ENCODE data around the gene ZXDC. TPM values are rescaled to one million over a fixed set of nuclear protein-coding genes. Genes with fewer than 3 reads are reported as not detected.

Gene ZXDC
- total RNA-seq, 1 donor from 2014 or later, result 29.5 TPM

DNA sequence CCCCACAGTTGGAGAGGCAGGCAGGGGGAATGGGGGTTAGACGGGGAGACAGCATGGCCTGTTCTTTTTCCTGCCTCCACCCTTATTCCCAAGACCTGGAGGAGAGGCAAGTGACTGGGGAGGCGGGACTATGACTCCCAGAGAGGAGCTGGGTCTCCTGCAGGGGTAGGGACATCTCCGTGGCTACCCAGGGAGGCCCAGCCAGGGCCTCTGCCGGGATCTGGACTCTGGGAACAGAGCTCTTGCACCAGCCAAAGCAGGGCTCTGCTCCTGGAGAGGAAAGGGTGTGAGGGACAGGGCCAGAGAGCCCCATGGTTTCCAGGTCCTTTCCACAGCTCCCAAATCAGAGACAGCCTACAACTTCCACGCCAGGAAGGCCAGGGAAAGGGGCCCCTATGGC, 58.2 kb downstream of the ZXDC start:
- no peak for DNase-seq (ENCODE audit: low read depth)

DNA sequence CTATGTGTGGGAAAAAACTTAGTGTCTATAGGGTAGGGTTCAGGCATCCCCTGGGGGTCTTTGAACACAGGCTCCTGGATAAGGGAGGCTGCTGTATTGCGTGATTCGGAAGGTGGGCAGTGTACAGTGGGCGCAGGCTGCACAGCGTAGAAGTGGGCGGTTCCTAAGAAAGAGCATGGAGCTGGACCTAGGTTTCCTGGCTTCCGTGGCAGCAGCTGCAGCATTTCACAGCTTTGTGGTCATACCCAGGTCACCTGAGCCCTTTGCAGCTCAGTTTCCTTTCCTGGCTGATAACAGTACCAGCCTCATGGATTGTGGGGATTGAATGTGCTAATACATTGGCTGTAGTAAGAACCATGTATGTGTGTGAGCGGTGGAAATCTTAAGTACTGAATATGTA, 58.7 kb downstream of the ZXDC start:
- no peak for DNase-seq (ENCODE audit: low read depth)

DNA sequence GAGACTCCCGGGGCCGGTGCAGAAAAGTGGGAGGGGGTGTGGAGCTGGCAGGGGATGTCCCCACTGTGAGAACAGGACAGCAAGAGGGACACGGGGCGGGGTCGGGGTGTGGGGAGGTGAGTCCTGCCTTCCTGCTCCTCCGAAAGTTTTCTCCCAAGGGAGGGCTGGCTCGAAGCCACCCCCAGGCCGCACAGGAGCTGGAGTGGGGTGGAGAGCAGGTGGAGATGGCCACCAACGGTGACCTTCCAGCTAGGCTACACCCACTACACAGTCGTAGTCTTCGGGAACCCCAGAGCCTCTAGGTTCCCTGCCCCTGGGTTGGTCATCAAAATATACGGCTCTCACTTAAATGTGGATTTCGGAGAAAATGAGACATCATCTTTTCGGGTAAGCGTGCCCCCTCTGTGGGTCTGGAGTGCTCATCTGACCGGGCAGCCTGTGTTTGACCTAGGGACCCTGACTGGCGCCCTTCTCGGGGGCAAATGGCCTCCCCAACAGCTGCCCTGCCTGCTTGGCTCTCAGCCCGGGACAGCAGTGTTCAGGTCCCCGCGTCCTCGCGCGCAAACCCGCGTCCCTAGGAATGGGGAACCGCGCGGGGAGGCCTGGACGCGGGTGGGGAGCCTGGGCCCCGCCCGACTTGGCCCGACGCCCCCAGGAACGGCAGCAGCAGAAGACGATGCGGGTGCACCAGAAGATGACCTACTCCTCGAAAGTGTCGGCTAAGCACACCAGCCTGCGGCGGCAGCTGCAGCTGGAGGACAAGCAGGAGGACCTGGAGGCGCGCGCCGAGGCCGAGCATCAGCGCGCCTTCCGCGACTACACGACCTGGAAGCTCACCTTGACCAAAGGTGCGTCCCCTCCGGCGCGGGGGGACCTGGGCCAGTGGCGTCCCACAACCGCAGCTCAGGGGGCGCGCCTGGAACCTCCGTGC, 59.8 kb downstream of the ZXDC start:
- no peak for DNase-seq (ENCODE audit: low read depth)

DNA sequence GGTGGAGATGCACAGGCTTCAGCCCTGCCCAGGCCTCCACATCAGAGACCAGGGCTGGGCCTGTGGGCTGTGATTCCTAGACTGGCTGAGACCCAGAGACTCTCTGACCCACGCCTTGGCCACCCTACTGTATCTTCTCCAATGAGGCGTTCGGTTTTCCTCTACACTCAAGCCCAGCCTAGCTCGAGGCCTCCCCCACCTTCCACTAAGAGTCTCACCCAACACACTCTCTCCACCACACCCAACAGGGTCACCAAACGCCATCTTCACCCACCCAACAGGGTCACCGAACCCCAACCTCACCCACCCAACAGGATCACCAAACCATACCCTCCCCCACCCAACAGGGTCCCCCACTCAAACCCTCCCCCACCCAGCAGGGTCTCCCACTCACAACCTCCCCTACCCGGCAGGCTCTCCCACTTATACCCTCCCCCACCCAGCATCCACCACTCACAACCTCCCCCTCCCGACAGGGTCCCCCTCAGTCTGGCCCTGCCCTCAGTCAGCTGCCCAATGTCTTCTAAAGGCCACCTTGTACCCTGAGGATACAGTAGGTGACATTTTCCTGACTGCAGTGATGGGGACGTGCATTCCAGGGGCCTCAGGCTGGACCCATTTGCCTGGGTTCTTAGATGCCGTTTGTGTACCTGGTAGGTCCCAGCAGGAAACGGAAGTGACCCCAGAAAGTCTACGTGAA, 60.6 kb downstream of the ZXDC start:
- DNase-seq (ENCODE audit: low read depth), result no peak

DNA sequence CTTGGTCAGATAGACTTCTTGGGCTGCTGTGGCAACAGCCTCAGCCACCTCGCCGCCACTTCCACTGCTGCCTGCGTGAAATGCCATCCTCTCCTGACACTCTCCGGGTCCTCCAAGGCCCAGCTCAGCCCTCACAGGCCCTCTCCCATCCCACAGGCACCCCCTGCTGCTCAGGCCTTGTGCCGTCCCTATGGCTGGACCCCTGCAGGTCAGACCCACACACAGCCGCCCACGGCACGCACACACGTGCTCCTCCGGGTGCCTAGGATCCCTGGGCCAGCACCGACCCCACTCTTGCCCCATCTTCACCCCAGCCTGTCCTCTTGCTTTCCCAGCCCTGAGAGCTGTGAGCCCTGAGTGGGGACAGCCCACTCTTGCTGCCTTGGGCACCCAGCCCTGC, 61.3 kb downstream of the ZXDC start:
- no peak for DNase-seq (ENCODE audit: low read depth)

DNA sequence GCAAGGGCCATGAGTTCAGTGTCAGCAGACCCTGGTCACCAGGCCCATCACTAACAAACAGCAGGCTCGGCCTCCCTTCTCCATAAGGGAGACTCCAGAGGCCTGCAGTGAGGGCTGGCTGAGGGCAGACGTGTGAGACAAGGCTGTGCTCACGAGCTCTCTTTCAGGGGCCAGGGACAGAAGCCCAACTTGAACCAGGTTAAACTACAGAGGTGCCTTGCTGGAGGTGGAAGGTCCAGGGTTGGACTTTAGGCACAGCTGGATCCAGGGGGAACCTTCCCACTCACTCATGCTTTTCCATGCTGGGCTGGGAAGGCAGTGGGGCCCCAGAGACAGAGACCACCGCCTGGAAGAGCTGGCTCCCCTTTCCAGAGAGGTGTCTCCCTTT, 62.0 kb downstream of the ZXDC start:
- no peak for DNase-seq (ENCODE audit: low read depth)

DNA sequence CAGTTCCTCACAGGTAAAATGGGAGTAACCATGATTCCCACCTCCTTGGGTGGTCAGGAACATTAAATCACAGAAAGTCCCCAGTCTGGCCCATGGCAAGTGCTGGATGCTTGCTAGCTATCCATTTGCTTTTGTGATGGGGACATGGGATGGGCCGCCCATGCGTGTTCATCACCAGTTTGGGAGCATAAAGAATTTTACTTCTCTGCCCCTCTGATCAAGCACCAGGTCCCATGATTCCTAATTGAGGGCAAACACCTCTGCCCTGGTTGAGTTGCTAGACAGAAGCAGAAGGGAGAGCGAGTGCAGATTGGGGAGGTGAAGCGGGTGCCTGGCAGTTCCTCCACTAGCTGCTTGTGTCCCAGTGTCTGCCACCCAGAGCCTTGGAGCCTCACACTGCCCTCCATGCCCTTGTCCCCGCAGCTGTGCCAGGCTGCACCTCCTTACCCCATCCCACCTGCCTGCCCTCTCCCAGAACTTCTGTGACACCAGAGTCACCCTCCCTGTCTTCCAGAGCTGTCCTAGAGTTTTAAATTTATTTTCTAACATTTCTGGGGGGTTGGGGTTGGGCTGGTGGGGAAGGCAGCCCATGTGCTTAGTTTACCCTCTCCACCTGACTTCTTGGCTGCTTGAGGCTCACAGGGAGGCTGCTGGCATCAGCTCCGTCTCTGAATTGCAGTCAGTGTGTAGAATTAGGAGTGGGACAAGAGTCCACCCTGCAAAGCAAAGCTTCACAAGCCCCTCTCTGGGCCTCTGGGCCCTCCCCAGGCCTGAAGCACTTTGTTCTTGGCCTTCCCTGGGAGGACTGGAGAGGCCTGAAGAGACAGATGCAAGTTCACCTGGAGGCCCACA, 62.6 kb downstream of the ZXDC start:
- no peak for DNase-seq (ENCODE audit: low read depth)

DNA sequence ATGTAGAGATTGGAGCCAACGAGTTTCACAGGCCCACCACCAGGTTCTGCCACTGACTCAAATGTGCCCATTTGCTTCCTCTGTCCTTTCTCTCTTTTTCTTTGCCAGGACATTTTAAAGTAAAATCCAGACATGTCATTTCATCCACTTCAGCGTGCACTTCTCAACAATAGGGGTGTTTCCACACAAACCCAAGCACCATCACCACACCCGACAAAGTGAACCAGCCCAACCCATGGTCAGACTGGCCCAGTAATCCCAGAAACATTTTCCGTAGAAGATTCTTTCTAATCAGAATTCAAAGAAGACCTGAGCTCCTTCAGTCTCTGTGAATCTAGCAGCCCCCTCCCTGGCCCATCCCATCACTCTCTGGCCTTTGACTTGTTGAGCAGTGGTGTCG, 67.6 kb downstream of the ZXDC start:
- no peak for DNase-seq (ENCODE audit: low read depth)

DNA sequence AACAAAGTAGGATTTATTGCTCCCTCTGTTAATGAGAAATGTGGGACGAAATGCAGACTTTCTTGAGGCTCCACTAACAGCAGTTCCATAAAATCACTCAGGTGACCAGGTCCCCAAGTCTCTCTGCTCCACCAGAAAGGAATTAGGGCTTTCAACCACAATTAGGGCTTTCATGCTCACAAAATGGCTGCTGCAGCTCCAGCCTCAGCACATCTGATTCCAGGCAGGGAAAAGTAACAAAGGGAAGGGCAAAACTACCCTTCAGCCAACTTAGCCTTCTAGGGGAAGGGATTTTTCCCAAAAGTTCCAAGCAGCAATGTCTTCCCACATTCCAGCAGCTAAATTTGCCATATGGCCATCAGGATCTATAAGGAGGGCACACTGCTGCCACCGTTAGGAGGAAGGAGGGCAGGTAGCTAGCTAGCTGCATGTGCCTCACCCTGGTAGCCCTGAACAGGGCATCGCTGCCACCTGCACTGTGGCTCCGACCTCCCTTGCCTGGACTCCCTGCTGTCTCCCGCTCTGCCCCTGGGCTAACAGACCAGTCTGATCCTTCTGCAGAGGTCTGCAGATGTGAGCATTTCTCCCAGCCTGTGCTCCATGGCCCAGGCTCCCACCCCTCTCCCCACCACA, 68.2 kb downstream of the ZXDC start:
- no peak for DNase-seq (ENCODE audit: low read depth)

DNA sequence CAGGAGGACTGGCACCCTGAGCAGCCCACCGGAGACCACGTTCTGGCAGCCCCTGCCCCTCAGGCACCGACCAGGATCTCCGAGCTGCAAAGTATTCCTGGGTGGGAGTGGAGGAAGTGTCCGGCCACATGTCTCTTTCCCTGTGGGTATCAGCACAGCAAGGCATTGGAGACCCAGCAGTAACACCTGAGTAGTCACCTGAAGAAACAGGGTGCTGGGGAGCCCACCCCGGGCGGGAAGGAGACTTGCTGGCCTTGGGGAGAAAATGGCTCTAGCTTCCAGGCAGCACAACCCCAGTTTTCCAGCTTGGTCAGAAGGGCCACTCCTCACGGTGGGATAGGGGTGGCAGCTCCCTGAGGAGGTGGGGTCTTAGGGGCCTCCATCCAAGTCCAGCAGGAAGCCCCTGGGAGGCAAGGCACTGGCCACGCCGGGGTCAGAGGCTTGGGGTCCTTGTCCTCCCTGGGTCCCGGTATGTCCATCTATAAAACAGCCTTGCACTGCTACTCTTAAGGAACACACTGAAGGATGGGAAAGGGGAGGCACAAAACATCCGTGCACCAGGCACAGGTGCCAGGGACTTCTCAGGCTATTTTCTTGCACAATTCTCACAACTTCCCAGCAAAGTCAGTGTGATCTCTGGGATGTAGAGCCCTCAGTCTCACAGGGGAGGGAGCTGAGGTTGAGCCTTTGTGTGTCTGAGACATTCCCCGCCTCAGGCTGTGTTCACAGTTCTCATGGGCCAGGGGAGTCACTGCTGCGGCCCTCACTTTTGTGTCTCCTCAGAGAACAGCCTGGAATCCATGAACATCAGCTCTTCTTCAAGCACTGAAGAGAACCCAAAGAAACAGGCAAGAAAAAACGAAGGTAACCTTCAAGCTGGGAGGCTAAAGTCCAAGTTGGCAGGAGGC, 69.0 kb downstream of the ZXDC start:
- DNase-seq (ENCODE audit: low read depth), result no peak

DNA sequence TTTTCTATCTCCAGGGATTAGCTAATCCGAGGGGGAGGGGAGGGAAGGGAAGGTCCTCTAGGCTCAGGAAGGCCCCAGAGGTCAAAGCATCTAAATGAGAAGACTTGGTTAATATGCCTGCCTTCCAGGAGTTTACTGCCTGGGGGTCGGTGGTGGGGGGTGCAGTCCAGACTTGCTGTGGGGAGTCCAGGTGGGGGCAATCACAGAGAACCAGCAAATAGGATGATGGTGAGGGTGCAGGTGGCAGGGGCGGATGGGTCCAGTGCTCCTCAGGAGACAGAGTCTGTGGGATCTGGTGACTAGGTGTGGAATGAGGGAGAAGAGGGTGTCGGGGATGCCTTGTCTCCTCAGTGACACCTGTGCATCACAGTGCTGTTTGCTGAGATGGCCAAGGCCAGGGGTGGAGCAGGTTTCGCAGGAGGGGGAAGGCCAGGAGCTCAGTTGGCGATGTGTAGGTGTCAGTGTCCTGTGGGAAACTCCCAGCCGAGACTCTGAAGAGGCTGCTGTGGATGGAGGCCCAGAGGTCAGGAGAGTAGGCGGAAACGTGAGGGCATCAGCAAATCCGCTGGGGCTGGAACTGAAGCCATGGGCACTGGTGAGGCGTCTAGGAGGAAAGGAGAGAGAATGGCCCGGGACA, 72.9 kb downstream of the ZXDC start:
- DNase-seq (ENCODE audit: low read depth), result no peak

DNA sequence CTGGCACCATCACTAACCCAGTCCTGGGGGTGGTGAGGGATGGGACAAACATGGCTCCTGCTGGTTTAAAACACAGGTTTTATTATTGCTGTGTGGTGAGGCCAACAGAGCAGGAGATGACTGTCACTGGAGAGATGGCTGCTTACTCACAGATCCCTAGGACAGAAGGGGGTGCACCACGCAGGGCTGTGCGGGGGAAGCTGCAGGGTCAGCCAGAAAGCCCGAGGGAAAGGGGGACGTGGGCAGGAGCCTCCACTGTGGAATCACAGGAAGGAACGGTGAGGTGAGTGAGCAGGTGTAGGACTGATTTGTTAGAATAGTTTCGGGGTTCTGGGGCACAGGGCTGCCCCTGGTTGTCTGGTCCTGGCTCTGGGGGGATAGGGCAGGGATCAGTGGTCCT, 73.5 kb downstream of the ZXDC start:
- no peak for DNase-seq (ENCODE audit: low read depth)

DNA sequence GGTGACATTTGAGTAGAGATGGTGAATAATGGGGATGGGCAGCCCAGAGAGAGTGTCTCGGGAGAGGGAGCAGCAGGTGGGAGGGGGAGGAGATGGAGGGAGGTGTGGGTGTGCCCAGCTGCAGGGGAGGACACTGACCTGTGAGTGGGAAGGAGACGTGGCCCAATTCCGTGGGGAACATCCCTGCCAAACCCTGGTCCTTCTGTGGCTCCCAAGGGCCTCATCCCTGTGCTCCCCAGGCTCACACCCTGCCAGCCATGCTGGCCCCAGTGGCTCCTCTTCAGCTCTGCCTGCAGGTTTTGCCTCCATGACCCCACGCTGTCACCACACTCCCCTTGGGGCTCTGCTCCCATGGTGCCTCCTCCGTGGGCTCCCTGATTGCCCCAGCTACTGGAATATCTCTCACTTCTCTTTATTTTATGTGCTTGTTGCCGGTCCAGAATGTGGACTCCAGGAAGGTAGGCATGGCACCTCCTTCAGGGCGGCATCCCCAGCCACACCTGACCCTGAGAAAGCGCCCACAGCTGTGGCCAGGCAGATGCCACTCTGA, 74.0 kb downstream of the ZXDC start:
- DNase-seq (ENCODE audit: low read depth), result no peak

DNA sequence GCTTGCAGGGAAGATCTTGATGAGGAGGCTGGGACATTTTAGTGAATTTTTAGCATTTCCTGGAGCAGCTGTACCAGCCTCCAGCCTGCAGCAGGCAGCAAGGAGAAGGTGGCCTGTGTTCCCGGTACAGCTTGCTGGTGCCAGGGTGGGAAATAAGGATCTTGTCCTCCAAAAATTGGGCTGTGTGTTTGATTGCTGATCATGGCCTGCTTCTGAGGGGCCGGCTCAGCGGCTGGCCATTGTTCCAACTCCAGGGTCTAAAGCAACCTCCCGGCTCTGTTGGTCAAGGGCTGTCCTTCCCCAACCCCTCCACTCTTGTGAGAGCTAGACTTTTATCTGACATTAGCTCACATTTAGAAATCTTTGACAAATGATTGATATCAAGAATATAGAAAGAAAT, 75.9 kb downstream of the ZXDC start:
- no peak for DNase-seq (ENCODE audit: low read depth)

DNA sequence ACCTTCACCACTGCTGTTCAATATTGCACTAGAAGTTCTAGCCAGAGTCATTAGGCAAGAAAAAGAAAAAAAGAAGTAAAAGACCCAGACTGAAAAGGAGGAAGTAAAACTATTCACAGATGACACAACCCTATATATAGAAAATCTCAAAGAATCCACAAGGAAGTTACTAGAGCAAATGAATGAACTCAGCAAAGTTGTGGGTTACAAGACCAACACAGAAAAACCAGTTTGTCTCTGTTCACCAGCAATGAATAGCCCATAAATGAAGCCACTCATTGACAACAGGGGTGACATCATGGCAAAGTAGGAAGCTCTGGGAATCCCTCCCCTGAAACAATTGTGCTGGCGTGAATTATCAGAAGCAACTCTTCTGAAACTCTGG, 76.3 kb downstream of the ZXDC start:
- peak; percentile 46 for DNase-seq (ENCODE audit: low read depth)

DNA sequence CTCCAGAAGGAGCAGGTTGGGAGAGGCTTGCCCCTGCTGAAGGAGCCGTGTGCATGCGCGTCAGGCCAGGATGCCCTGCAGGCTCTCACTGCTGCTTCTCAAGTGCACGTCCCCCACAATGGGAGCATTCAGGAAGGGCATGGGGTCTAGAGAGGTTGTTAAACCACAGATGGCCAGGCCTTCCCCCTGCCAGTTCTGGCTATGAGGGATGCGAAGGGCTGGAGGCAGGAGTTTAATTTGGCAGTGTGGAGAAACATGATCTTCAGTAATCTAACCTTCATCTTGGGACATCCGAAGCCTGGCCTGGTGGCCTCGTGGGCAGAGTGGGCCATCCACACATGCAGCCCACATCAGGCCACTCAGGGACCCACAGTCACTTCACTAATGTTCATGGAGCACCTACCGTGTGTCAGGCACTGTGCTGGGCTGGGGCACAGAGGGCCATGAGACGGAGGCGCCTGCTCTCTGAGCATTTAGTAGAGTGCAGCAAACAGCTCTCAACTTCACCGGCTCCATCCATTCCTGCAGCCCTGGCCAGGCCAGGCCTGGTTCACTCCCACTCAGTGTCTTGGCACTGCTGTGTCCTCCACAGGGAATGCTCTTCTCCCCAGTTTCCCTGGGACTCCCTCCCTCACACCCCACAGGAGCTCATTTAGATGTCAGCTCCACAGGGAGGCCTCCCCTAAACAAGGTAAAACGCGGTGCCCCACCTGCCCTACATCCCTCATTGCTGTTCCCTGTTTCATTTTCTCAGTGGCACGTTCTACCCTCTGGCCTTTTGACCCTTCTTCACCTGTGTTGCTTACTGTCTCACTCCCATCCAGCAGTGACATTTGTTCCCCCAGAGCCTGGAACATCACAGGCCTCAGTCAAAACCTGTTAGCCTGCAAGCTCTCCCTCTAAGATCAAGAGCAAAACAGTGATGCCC, 77.0 kb downstream of the ZXDC start:
- DNase-seq (ENCODE audit: low read depth), result no peak

DNA sequence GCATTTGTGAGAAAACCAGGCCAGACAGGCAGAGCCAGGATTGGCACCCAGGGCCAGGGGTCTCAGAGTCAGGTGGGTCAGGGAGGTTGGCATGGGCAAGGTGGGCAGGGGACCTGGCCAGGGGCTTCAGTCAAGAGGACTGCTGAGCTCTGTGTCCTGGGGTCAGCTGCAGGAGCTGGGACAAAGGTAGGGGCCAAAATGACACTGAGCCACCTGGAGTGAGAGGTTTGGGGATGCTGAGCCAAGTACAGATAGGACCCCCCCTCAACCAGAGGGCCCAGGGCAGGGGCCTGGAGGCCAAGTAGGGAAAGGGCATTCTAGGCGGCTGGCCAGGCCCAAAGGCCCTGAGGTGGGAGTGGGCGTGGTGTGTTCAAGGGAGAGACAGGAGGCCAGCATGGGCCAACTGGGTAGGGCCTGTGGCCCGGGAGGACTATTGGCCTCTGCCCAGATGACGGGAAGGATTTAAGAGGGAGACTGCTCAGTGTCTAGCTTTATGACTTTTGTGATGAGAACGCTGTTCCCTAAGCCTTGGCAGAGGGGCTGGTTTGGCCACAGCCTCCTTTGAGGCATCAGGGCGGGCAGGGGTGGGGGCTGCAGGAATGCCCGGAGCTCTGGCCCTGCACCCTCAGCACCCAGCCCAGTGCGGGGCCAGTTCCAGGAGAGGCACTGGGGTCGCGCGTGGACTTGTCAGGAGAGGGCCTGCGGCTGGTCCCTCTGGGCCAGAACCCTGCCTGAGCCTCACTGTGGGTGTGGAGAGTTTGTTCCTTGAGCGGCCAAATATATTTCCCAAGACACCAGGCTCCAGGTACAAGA, 77.9 kb downstream of the ZXDC start:
- DNase-seq (ENCODE audit: low read depth), result no peak

DNA sequence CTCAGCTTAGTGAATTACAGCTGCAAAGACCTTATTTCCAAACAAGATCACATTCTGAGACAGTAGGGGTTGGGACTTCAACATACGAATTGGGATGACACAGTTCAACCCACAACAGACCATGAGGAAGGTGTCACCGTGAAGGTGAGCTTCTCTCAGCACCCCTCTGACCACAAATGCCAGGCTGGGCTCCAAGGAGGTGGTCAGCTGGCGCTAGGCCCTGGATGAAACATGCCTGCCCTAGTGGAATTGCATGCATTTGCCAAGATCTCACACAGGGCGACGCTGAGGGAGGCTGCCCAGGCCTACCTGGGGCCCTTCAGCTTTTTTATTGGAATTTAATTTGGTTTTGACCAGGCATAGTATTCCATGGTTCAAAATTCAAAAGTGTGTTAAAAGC, 79.2 kb downstream of the ZXDC start:
- no peak for DNase-seq (ENCODE audit: low read depth)

All from renal cortical epithelial cell (primary cell).